HG02588 (cell line): ENCODE results near the gene FOXP2.
"Not testable (repeated sequence)": the region's sequence is repeated elsewhere in the genome, so short reads cannot be mapped to it uniquely, and the experiment has no call there.

Source experiments
- ATAC-seq: cut with Tn5 transposase; IDR thresholded peaks from one replicate; pipeline ENCODE4 v1.9.1; 2021; ENCODE audit warnings: mild to moderate bottlenecking, moderate library complexity; ENCODE audit not compliant: unreplicated experiment

The FOXP2 gene

GRCh38 chr7:114414156-114415063 is at the start of gene FOXP2:
Gene FOXP2 (plus strand): TSS chr7:114414815. CDS start chr7:114426512, 11,697 bp downstream.
- ATAC-seq = no peak

- ATAC-seq = no peak
Measured at GRCh38 chr7:114365791-114366190, 48.8 kb upstream of the FOXP2 start.

- ATAC-seq = no peak
Measured at GRCh38 chr7:114368492-114368891, 46.1 kb upstream of the FOXP2 start.

- ATAC-seq = no peak
Measured at GRCh38 chr7:114369294-114369693, 45.3 kb upstream of the FOXP2 start.

GRCh38 chr7:114372619-114373018 is 42.0 kb upstream of the FOXP2 start:
- ATAC-seq = no peak

- no peak for ATAC-seq
Measured at GRCh38 chr7:114375907-114376306, 38.7 kb upstream of the FOXP2 start.

GRCh38 chr7:114383946-114384345 is 30.7 kb upstream of the FOXP2 start:
- not testable (repeated sequence) for ATAC-seq

GRCh38 chr7:114384346-114384745 is 30.3 kb upstream of the FOXP2 start:
- ATAC-seq = not testable (repeated sequence)

GRCh38 chr7:114388021-114388420 is 26.6 kb upstream of the FOXP2 start:
- ATAC-seq = no peak

GRCh38 chr7:114392686-114393085 is 21.9 kb upstream of the FOXP2 start:
- no peak for ATAC-seq

GRCh38 chr7:114402876-114403635 is 11.6 kb upstream of the FOXP2 start:
- ATAC-seq = no peak

GRCh38 chr7:114405427-114405826 is 9.2 kb upstream of the FOXP2 start:
- ATAC-seq = peak; percentile 50

GRCh38 chr7:114409750-114410149 is 4.9 kb upstream of the FOXP2 start:
- no peak for ATAC-seq

GRCh38 chr7:114412548-114412947 is 2.1 kb upstream of the FOXP2 start:
- ATAC-seq = no peak

- no peak for ATAC-seq
Measured at GRCh38 chr7:114413761-114414155, 857 bp upstream of the FOXP2 start.

GRCh38 chr7:114415064-114415989 is 712 bp downstream of the FOXP2 start:
- no peak for ATAC-seq

GRCh38 chr7:114416129-114416990 is 1.7 kb downstream of the FOXP2 start:
- no peak for ATAC-seq

GRCh38 chr7:114417290-114417689 is 2.7 kb downstream of the FOXP2 start:
- no peak for ATAC-seq

GRCh38 chr7:114418117-114418516 is 3.5 kb downstream of the FOXP2 start:
- no peak for ATAC-seq
